ENCODE measurements around the gene MAEA.
"Not testable (repeated sequence)": the region's sequence is repeated elsewhere in the genome, so short reads cannot be mapped to it uniquely, and the experiment has no call there.

MAEA gene

GRCh38 chr4:1324443-1325175, 34.9 kb downstream of the MAEA start:
- DNase-seq: not testable (repeated sequence)

GRCh38 chr4:1325176-1325480, 35.4 kb downstream of the MAEA start:
- no peak for DNase-seq

- DNase-seq: no peak
Measured at GRCh38 chr4:1325681-1326635, 36.3 kb downstream of the MAEA start.

- no peak for DNase-seq
Measured at GRCh38 chr4:1326751-1327525, 37.2 kb downstream of the MAEA start.

- no peak for DNase-seq
Measured at GRCh38 chr4:1327526-1328266, 38.0 kb downstream of the MAEA start.

GRCh38 chr4:1328267-1329155, 38.8 kb downstream of the MAEA start:
- no peak for DNase-seq

- DNase-seq: no peak
Measured at GRCh38 chr4:1329408-1330371, 40.0 kb downstream of the MAEA start.

GRCh38 chr4:1330761-1331590, 41.3 kb downstream of the MAEA start:
- DNase-seq: no peak

- no peak for DNase-seq
Measured at GRCh38 chr4:1331591-1332353, 42.1 kb downstream of the MAEA start.

- DNase-seq: no peak
Measured at GRCh38 chr4:1332686-1333085, 43.0 kb downstream of the MAEA start.

- DNase-seq: no peak
Measured at GRCh38 chr4:1333256-1333655, 43.6 kb downstream of the MAEA start.

- DNase-seq: not testable (repeated sequence)
Measured at GRCh38 chr4:1333851-1334578, 44.3 kb downstream of the MAEA start.

GRCh38 chr4:1334579-1334895, 44.8 kb downstream of the MAEA start:
- no peak for DNase-seq

- not testable (repeated sequence) for DNase-seq
Measured at GRCh38 chr4:1335193-1335883, 45.6 kb downstream of the MAEA start.

GRCh38 chr4:1336088-1336491, 46.4 kb downstream of the MAEA start:
- no peak for DNase-seq

- DNase-seq: no peak
Measured at GRCh38 chr4:1337376-1337831, 47.7 kb downstream of the MAEA start.
